Measurements from ENCODE around the gene KRTAP5-2.

- TF ChIP-seq EZH2phosphoT487 (IDR thresholded peaks at IDR 0.05; ENCODE audit: insufficient read depth, low read depth) (no peak), EZH2 (IDR thresholded peaks at IDR 0.05; ENCODE audit: insufficient read depth, poor library complexity, severe bottlenecking) (no peak)
These were observed 26.3 kb downstream of the KRTAP5-2 start for GRCh38 chr11:1571760-1572196.
